ENCODE results near the gene KBTBD13. TPM values are rescaled to one million over a fixed set of nuclear protein-coding genes. Genes with fewer than 3 reads are reported as not detected.

Gene KBTBD13
- total and polyA plus RNA-seq, 2 experiments from 2014 or later: not detected

DNA sequence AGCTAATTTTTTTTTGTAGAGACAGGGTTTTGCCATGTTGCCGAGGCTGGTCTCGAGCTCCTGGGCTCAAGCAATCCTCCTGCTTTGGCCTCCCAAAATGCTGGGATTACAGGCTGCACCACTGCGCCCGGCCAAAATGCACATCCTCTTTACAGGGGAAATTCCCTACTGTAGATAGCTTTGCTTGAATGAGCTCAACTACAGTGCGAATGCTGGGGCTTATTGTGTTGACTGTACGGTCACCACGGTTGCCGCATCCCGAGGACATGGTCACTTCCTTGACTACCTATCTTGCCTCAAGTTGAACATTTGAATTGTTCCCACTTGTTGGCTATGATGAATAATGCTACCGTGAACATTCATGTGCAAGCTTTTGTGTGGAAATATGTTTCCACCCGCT lies 41.8 kb upstream of the KBTBD13 start:
- H3K36me3 ChIP-seq (ENCODE audit: insufficient read depth): no peaks in the 10 kb centered on the region
- ATAC-seq (no peak), DNase-seq (ENCODE audit: low spot score) (no peak)
- no peaks in the 10 kb centered on the region for H3K36me3 Mint-ChIP-seq (ENCODE audit: low read depth)
- no peaks in the 10 kb centered on the region for H3K27me3 ChIP-seq (ENCODE audit: insufficient read depth)
- no peak overlapping the region for H3K27ac ChIP-seq (ENCODE audit: low read depth)
- H3K4me1 Mint-ChIP-seq: peaks cover 5% of the 10 kb centered on the region; the same call in 2 of the 3 replicates
- TF ChIP-seq EZH2 (IDR thresholded peaks at IDR 0.05; ENCODE audit: low read depth, unreplicated experiment) (no peak), ZNF462 (CRISPR knock-in tag; IDR thresholded peaks at IDR 0.05) (no peak), CREB1 (CRISPR knock-in tag; IDR thresholded peaks at IDR 0.05; ENCODE audit: low read depth) (no peak), EZH2phosphoT487 (IDR thresholded peaks at IDR 0.05; ENCODE audit: unreplicated experiment) (no peak), STAT1 (IDR thresholded peaks at IDR 0.05; ENCODE audit: unreplicated experiment) (no peak), REST (IDR thresholded peaks at IDR 0.05; ENCODE audit: unreplicated experiment) (no peak), ZNF331 (CRISPR knock-in tag; IDR thresholded peaks at IDR 0.05; ENCODE audit: low read depth) (no peak), POLR2AphosphoS5 (IDR thresholded peaks at IDR 0.05; ENCODE audit: low read depth) (no peak), ZNF114 (CRISPR knock-in tag; IDR thresholded peaks at IDR 0.05) (no peak), JUNB (IDR thresholded peaks at IDR 0.05; ENCODE audit: unreplicated experiment) (no peak), NANOG (IDR thresholded peaks at IDR 0.05; ENCODE audit: borderline replicate concordance) (no peak)
- TF ChIP-seq, protein P1, sequence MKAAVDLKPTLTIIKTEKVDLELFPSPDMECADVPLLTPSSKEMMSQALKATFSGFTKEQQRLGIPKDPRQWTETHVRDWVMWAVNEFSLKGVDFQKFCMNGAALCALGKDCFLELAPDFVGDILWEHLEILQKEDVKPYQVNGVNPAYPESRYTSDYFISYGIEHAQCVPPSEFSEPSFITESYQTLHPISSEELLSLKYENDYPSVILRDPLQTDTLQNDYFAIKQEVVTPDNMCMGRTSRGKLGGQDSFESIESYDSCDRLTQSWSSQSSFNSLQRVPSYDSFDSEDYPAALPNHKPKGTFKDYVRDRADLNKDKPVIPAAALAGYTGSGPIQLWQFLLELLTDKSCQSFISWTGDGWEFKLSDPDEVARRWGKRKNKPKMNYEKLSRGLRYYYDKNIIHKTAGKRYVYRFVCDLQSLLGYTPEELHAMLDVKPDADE (IDR thresholded peaks at IDR 0.05): no peak
- TF ChIP-seq, protein P2, sequence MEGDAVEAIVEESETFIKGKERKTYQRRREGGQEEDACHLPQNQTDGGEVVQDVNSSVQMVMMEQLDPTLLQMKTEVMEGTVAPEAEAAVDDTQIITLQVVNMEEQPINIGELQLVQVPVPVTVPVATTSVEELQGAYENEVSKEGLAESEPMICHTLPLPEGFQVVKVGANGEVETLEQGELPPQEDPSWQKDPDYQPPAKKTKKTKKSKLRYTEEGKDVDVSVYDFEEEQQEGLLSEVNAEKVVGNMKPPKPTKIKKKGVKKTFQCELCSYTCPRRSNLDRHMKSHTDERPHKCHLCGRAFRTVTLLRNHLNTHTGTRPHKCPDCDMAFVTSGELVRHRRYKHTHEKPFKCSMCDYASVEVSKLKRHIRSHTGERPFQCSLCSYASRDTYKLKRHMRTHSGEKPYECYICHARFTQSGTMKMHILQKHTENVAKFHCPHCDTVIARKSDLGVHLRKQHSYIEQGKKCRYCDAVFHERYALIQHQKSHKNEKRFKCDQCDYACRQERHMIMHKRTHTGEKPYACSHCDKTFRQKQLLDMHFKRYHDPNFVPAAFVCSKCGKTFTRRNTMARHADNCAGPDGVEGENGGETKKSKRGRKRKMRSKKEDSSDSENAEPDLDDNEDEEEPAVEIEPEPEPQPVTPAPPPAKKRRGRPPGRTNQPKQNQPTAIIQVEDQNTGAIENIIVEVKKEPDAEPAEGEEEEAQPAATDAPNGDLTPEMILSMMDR (conservative IDR thresholded peaks at IDR 0.05; ENCODE audit: low read depth in 2 of 2): no peak
- H3K4me1 ChIP-seq (ENCODE audit: insufficient read depth): no peaks in the 10 kb centered on the region
- no peak overlapping the region for H3K27ac Mint-ChIP-seq
- no peak overlapping the region for H3K4me3 ChIP-seq
- H4K20me1 ChIP-seq (replicated peaks; ENCODE audit: insufficient read depth): no peaks in the 10 kb centered on the region
- H3K9me3 Mint-ChIP-seq: no peaks in the 10 kb centered on the region
- no peaks in the 10 kb centered on the region for H3K9me2 ChIP-seq (ENCODE audit: insufficient read depth)
- H3K27me3 Mint-ChIP-seq (ENCODE audit: insufficient read depth, low read depth, poor library complexity): peaks cover 6% of the 10 kb centered on the region
- no peak overlapping the region for H3K4me3 Mint-ChIP-seq
- H3F3A ChIP-seq (replicated peaks; ENCODE audit: low read depth): 0 out of 2 replicates have a peak, but pooled peaks cover 6% of the 10 kb centered on the region
- H3K79me2 ChIP-seq (replicated peaks; ENCODE audit: insufficient read depth): no peaks in the 10 kb centered on the region
- no peak overlapping the region for H3K4me2 ChIP-seq
- H2AFZ ChIP-seq: no peak overlapping the region
